ENCODE data around the gene PRKAG2. TPM values are rescaled to one million over a fixed set of nuclear protein-coding genes. Genes with fewer than 3 reads are reported as not detected.

The PRKAG2 gene
- total and polyA plus RNA-seq, 2 experiments from 2014 or later, result 17.0 to 19.5 TPM

DNA sequence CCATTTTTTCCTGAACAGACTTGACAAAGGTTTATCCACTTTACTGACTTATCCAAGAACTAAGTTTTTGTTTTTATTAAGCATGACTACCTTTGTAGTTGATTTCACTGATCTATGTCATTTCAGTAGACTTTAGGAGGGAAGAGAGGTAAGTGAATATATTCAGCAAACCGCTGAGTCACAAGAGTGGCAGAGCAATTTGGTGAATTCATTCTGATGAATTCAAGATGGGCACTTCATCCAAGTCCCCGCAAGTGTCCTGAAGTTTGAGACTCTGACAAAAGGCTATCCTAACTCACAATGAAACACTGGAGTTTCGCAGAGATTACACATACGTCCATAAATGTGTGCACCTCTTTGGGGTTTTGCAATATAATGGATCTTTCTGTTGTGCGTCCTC lies 255.0 kb downstream of the PRKAG2 start:
- TF ChIP-seq EZH2phosphoT487 (IDR thresholded peaks at IDR 0.05; ENCODE audit: insufficient read depth, low read depth) (no peak), EZH2 (IDR thresholded peaks at IDR 0.05; ENCODE audit: insufficient read depth, poor library complexity, severe bottlenecking) (no peak)
- no peak overlapping the region for H3K4me2 ChIP-seq (ENCODE audit: unreplicated experiment)
- no peak overlapping the region for H3K4me3 ChIP-seq
- H3K9me2 ChIP-seq (ENCODE audit: insufficient read depth), result no peaks in the 10 kb centered on the region
- H3F3A ChIP-seq (ENCODE audit: insufficient read depth), result no peaks in the 10 kb centered on the region
- no peak overlapping the region for H2AFZ ChIP-seq
- no peak overlapping the region for H3K9ac ChIP-seq
- no peaks in the 10 kb centered on the region for H3K9me3 ChIP-seq (ENCODE audit: low read depth)
- no peaks in the 10 kb centered on the region for H3K36me3 ChIP-seq (ENCODE audit: low read depth)
- DNase-seq, result no peak
- no peak overlapping the region for H3K27ac ChIP-seq
- no peaks in the 10 kb centered on the region for H3K27me3 ChIP-seq (replicated peaks; ENCODE audit: insufficient read depth)
- WGBS, 2 experiments (ENCODE audit: low coverage in 1 of 2, low lambda C conversion rate in 2 of 2, missing lambda C conversion rate in 2 of 2), result 62 to 65% methylated on average over 5 of the region's 5 CpGs
- H3K79me2 ChIP-seq (ENCODE audit: insufficient read depth), result peaks cover 63% of the 10 kb centered on the region
- H3K4me1 ChIP-seq (ENCODE audit: insufficient read depth), result peaks cover 9% of the 10 kb centered on the region
- in situ Hi-C loops (cut with MboI), result no loop called here
- no peaks in the 10 kb centered on the region for H4K20me1 ChIP-seq (ENCODE audit: insufficient read depth)

DNA sequence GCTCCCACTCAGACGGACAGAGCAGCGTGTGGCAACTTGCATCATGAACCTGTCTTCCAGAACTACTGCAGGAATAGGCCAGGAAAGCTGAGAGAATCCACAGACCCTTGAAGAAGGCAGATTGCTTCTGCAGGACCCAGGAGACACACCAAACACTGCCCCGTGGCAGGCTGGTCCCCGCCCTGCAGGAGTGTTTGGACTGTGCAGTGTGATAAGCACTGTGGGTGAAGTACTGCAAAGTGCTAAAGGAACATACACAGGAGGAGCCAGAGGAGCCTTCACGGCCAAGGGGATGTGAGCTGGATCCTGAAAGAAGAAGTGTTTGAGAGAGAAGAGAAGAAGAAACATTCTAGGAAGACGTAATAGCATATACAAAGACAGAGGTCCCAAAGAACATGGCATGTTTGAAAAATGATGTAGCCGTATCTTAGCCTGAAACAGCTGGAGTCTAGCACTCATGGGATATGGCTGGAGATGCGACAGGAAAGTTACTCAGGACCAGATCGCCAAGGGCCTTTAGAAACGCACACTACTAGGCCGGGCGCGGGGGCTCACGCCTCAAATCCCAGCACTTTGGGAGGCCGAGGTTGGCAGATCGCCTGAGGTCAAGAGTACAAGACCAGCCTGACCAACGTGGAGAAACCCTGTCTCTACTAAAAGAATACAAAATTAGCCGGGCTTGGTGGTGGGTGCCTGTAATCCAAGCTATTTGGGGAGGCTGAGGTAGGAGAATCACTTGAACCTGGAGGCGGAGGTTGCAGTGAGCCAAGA lies 260.3 kb downstream of the PRKAG2 start:
- H4K20me1 ChIP-seq (ENCODE audit: insufficient read depth), result no peaks in the 10 kb centered on the region
- H2AFZ ChIP-seq, result no peak overlapping the region
- H3K36me3 ChIP-seq (ENCODE audit: low read depth), result no peaks in the 10 kb centered on the region
- H3K9me3 ChIP-seq (ENCODE audit: low read depth), result no peaks in the 10 kb centered on the region
- no peaks in the 10 kb centered on the region for H3K4me1 ChIP-seq (ENCODE audit: insufficient read depth)
- no peaks in the 10 kb centered on the region for H3K9me2 ChIP-seq (ENCODE audit: insufficient read depth)
- H3K27me3 ChIP-seq (replicated peaks; ENCODE audit: insufficient read depth), result no peaks in the 10 kb centered on the region
- no peaks in the 10 kb centered on the region for H3F3A ChIP-seq (ENCODE audit: insufficient read depth)
- no peak overlapping the region for H3K9ac ChIP-seq
- no peak for DNase-seq
- no peak overlapping the region for H3K4me3 ChIP-seq
- peaks cover 56% of the 10 kb centered on the region for H3K79me2 ChIP-seq (ENCODE audit: insufficient read depth)
- WGBS, 2 experiments (ENCODE audit: low coverage in 1 of 2, low lambda C conversion rate in 2 of 2, missing lambda C conversion rate in 2 of 2), result 85% methylated on average over 19 of the region's 19 CpGs
- H3K27ac ChIP-seq, result no peak overlapping the region
- no peak overlapping the region for H3K4me2 ChIP-seq (ENCODE audit: unreplicated experiment)
- in situ Hi-C loops (cut with MboI), result no loop called here
- no peak for TF ChIP-seq EZH2 (IDR thresholded peaks at IDR 0.05; ENCODE audit: insufficient read depth, poor library complexity, severe bottlenecking)
- TF ChIP-seq EZH2phosphoT487 (IDR thresholded peaks at IDR 0.05; ENCODE audit: insufficient read depth, low read depth), result no peak

DNA sequence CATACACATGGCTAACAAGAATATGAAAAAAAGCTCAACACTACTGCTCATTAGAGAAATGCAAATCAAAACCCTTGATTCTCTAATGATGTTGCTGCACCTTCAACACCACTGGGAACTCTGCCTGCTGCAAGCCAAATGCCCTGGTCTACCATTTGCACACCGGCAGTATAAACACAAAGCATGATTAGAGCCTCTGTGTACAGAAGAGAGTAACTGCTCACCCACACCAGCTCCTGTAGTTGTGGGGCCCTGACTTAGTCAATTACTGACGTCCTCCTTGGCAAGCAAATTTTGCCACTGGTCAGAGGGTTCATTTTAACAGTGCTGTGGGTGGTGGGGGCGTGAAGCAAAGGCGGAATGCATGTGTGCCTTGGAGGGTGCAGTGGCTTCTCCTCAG lies 261.1 kb downstream of the PRKAG2 start:
- no peaks in the 10 kb centered on the region for H3K9me3 ChIP-seq (ENCODE audit: low read depth)
- TF ChIP-seq EZH2phosphoT487 (IDR thresholded peaks at IDR 0.05; ENCODE audit: insufficient read depth, low read depth), result no peak
- TF ChIP-seq EZH2 (IDR thresholded peaks at IDR 0.05; ENCODE audit: insufficient read depth, poor library complexity, severe bottlenecking), result no peak
- H3K9me2 ChIP-seq (ENCODE audit: insufficient read depth), result no peaks in the 10 kb centered on the region
- H3F3A ChIP-seq (ENCODE audit: insufficient read depth), result no peaks in the 10 kb centered on the region
- no peak overlapping the region for H3K27ac ChIP-seq
- no peak overlapping the region for H2AFZ ChIP-seq
- WGBS, 2 experiments (ENCODE audit: low coverage in 1 of 2, low lambda C conversion rate in 2 of 2, missing lambda C conversion rate in 2 of 2), result 85 to 86% methylated on average over 4 of the region's 4 CpGs
- DNase-seq, result no peak
- no peaks in the 10 kb centered on the region for H3K27me3 ChIP-seq (replicated peaks; ENCODE audit: insufficient read depth)
- H4K20me1 ChIP-seq (ENCODE audit: insufficient read depth), result no peaks in the 10 kb centered on the region
- H3K36me3 ChIP-seq (ENCODE audit: low read depth), result no peaks in the 10 kb centered on the region
- in situ Hi-C loops (cut with MboI), result no loop called here
- H3K4me2 ChIP-seq (ENCODE audit: unreplicated experiment), result no peak overlapping the region
- peaks cover 54% of the 10 kb centered on the region for H3K79me2 ChIP-seq (ENCODE audit: insufficient read depth)
- H3K9ac ChIP-seq, result no peak overlapping the region
- no peak overlapping the region for H3K4me3 ChIP-seq
- H3K4me1 ChIP-seq (ENCODE audit: insufficient read depth), result no peaks in the 10 kb centered on the region

DNA sequence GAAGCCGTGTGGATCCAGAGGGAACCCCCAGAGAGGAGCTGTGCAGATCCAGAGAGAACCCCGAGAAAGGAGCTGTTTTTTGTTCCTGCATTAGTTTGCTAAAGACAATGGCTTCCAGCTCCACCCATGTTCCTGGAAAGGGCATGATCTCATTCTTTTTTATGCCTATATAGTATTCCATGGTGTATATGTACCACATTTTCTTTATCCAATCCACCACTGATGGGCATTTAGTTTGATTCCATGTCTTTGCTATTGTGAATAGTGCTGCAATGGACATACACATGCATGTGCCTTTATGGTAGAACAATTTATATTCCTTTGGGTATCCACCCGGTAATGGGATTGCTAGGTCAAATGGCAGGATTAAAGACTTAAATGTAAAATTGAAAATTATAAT lies 261.9 kb downstream of the PRKAG2 start:
- DNase-seq, result no peak
- no peaks in the 10 kb centered on the region for H3K27me3 ChIP-seq (replicated peaks; ENCODE audit: insufficient read depth)
- TF ChIP-seq EZH2phosphoT487 (IDR thresholded peaks at IDR 0.05; ENCODE audit: insufficient read depth, low read depth) (no peak), EZH2 (IDR thresholded peaks at IDR 0.05; ENCODE audit: insufficient read depth, poor library complexity, severe bottlenecking) (no peak)
- H4K20me1 ChIP-seq (ENCODE audit: insufficient read depth), result no peaks in the 10 kb centered on the region
- H3K4me3 ChIP-seq, result no peak overlapping the region
- H3F3A ChIP-seq (ENCODE audit: insufficient read depth), result no peaks in the 10 kb centered on the region
- H3K9ac ChIP-seq, result no peak overlapping the region
- no peaks in the 10 kb centered on the region for H3K9me3 ChIP-seq (ENCODE audit: low read depth)
- H3K4me2 ChIP-seq (ENCODE audit: unreplicated experiment), result no peak overlapping the region
- peaks cover 57% of the 10 kb centered on the region for H3K79me2 ChIP-seq (ENCODE audit: insufficient read depth)
- in situ Hi-C loops (cut with MboI), result no loop called here
- H3K27ac ChIP-seq, result no peak overlapping the region
- no peak overlapping the region for H2AFZ ChIP-seq
- 97 to 100% methylated on average over 3 of the region's 3 CpGs for WGBS, 2 experiments (ENCODE audit: low coverage in 1 of 2, low lambda C conversion rate in 2 of 2, missing lambda C conversion rate in 2 of 2)
- H3K36me3 ChIP-seq (ENCODE audit: low read depth), result no peaks in the 10 kb centered on the region
- H3K4me1 ChIP-seq (ENCODE audit: insufficient read depth), result no peaks in the 10 kb centered on the region
- H3K9me2 ChIP-seq (ENCODE audit: insufficient read depth), result no peaks in the 10 kb centered on the region
